ENCODE results near the gene ASCC2. TPM values are rescaled to one million over a fixed set of nuclear protein-coding genes. Genes with fewer than 3 reads are reported as not detected.

The ASCC2 gene
- total RNA-seq, 4 donors from 2014 or later, result 26.4 to 45.2 (median 35.6) TPM

- no peak overlapping the region for H3K4me3 ChIP-seq
- in situ Hi-C loops (cut with MboI; ENCODE audit: low sequenced_read_pairs in 4 of 4) (no loop called here), intact Hi-C loops (cut with DNase I; ENCODE audit: low total_unique reads) (no loop called here)
- TF ChIP-seq POLR2A (IDR thresholded peaks at IDR 0.05), result no peak
- TF ChIP-seq CTCF (IDR thresholded peaks at IDR 0.05 in 4 of 5, conservative IDR thresholded peaks at IDR 0.05 in 1 of 5), result no peak
- peaks cover 0 to 58% of the 10 kb centered on the region in 2 donors for H3K36me3 ChIP-seq
- H3K27me3 ChIP-seq, result no peaks in the 10 kb centered on the region
- ATAC-seq (peak; percentile 84 to 88), DNase-seq (peak; percentile 53 to 68)
- H3K9me3 ChIP-seq, result no peaks in the 10 kb centered on the region
- H3K27ac ChIP-seq, result peak overlapping the region; percentile 80 to 87 (median 84)
- H3K4me1 ChIP-seq, result peaks cover 39 to 46% of the 10 kb centered on the region in 2 donors
These were observed 24.1 kb downstream of the ASCC2 start for GRCh38 chr22:29814003-29814402.

GRCh38 chr22:29813563-29813962, 24.5 kb downstream of the ASCC2 start:
- DNase-seq (no peak), ATAC-seq (peak; percentile 60 to 76)
- Histone ChIP-seq H3K27ac (peak overlapping the region; percentile 80 to 87 (median 84)), H3K4me1 (peaks cover 39 to 46% of the 10 kb centered on the region in 2 donors), H3K36me3 (peaks cover 0 to 57% of the 10 kb centered on the region in 2 donors), H3K4me3 (no peak overlapping the region), H3K9me3 (no peaks in the 10 kb centered on the region), H3K27me3 (no peaks in the 10 kb centered on the region)
- in situ Hi-C loops (cut with MboI; ENCODE audit: low sequenced_read_pairs in 4 of 4) (no loop called here), intact Hi-C loops (cut with DNase I; ENCODE audit: low total_unique reads) (no loop called here)
- TF ChIP-seq CTCF (IDR thresholded peaks at IDR 0.05 in 4 of 5, conservative IDR thresholded peaks at IDR 0.05 in 1 of 5), result peak in 1 of 5 experiments; percentile 19
- no peak for TF ChIP-seq POLR2A (IDR thresholded peaks at IDR 0.05)

- TF ChIP-seq POLR2A (IDR thresholded peaks at IDR 0.05) (no peak), CTCF (IDR thresholded peaks at IDR 0.05 in 4 of 5, conservative IDR thresholded peaks at IDR 0.05 in 1 of 5) (no peak)
- ATAC-seq, result no peak
- Histone ChIP-seq H3K9me3 (no peaks in the 10 kb centered on the region), H3K27ac (peak overlapping the region; percentile 80 to 87 (median 84)), H3K36me3 (peaks cover 0 to 60% of the 10 kb centered on the region in 2 donors), H3K27me3 (no peaks in the 10 kb centered on the region), H3K4me3 (no peak overlapping the region), H3K4me1 (peaks cover 39 to 45% of the 10 kb centered on the region in 2 donors)
- in situ Hi-C loops (cut with MboI; ENCODE audit: low sequenced_read_pairs in 4 of 4), result no loop called here
- DNase-seq, result no peak
- intact Hi-C loops (cut with DNase I; ENCODE audit: low total_unique reads), result no loop called here
These were observed 24.9 kb downstream of the ASCC2 start for GRCh38 chr22:29813126-29813525.

GRCh38 chr22:29811377-29811776, 26.7 kb downstream of the ASCC2 start:
- Histone ChIP-seq H3K27me3 (no peaks in the 10 kb centered on the region), H3K36me3 (peaks cover 0 to 72% of the 10 kb centered on the region in 2 donors), H3K9me3 (no peaks in the 10 kb centered on the region), H3K4me3 (no peak overlapping the region), H3K4me1 (peaks cover 21 to 28% of the 10 kb centered on the region in 2 donors), H3K27ac (peak overlapping the region in 1 of 4 donors; percentile 0)
- ATAC-seq, result no peak
- DNase-seq, result no peak
- no peak for TF ChIP-seq CTCF (IDR thresholded peaks at IDR 0.05 in 4 of 5, conservative IDR thresholded peaks at IDR 0.05 in 1 of 5)
- TF ChIP-seq POLR2A (IDR thresholded peaks at IDR 0.05), result no peak
- intact Hi-C loops (cut with DNase I; ENCODE audit: low total_unique reads), result no loop called here
- in situ Hi-C loops (cut with MboI; ENCODE audit: low sequenced_read_pairs in 4 of 4), result no loop called here

GRCh38 chr22:29810216-29810615, 27.9 kb downstream of the ASCC2 start:
- in situ Hi-C loops (cut with MboI; ENCODE audit: low sequenced_read_pairs in 4 of 4) (no loop called here), intact Hi-C loops (cut with DNase I; ENCODE audit: low total_unique reads) (no loop called here)
- TF ChIP-seq CTCF (IDR thresholded peaks at IDR 0.05 in 4 of 5, conservative IDR thresholded peaks at IDR 0.05 in 1 of 5) (no peak), POLR2A (IDR thresholded peaks at IDR 0.05) (no peak)
- Histone ChIP-seq H3K27me3 (no peaks in the 10 kb centered on the region), H3K9me3 (no peaks in the 10 kb centered on the region), H3K27ac (peak overlapping the region; percentile 9 to 30 (median 18)), H3K4me3 (no peak overlapping the region), H3K4me1 (peaks cover 12 to 19% of the 10 kb centered on the region in 2 donors), H3K36me3 (peaks cover 0 to 84% of the 10 kb centered on the region in 2 donors)
- DNase-seq (no peak), ATAC-seq (no peak)

Data from gastrocnemius medialis (tissue), 4 donors.